ENCODE data around the gene SNCB. TPM values are rescaled to one million over a fixed set of nuclear protein-coding genes. Genes with fewer than 3 reads are reported as not detected.

The SNCB gene
- total and polyA plus RNA-seq, 2 of the 8 experiments (the other 6 are each of a cell fraction or from before 2014, with no cell fraction given): 4.2 to 5.9 TPM

- Histone ChIP-seq H2AFZ (ENCODE audit: low read length) (peak overlapping the region; percentile 67), H2BK15ac (ENCODE audit: low read length) (peak overlapping the region; percentile 100), H3K27ac (ENCODE audit: low read depth, low read length) (no peak overlapping the region), H2BK5ac (ENCODE audit: low read depth, low read length) (no peak overlapping the region), H3K4me3 (ENCODE audit: extremely low read depth in 1 of 4, insufficient read depth in 2 of 4, low read depth in 3 of 4, low read length in 4 of 4) (no peak overlapping the region), H2BK12ac (ENCODE audit: low read depth, low read length) (peak overlapping the region; percentile 94; the same call in 1 of the 2 replicates), H3K4me2 (ENCODE audit: insufficient read depth in 1 of 2, low read depth in 2 of 2, low read length in 2 of 2) (no peak overlapping the region), H2AK5ac (ENCODE audit: low read depth, low read length) (no peak overlapping the region), H3K23me2 (ENCODE audit: low read depth, low read length) (no peaks in the 10 kb centered on the region), H2BK120ac (replicated peaks; ENCODE audit: low read depth, low read length) (no peak overlapping the region), H3K79me1 (ENCODE audit: low read depth, low read length) (no peaks in the 10 kb centered on the region), H2BK20ac (ENCODE audit: low read length) (peak overlapping the region; percentile 48; the same call in 1 of the 2 replicates), H3K79me2 (ENCODE audit: control insufficient read depth in 1 of 2, insufficient read depth in 2 of 2, low read length in 2 of 2) (no peaks in the 10 kb centered on the region), H3K18ac (ENCODE audit: extremely low read depth, low read length) (peak overlapping the region; percentile 78), H3K4ac (replicated peaks; ENCODE audit: insufficient read length, low read depth, low read length) (no peak overlapping the region), H3K36me3 (ENCODE audit: control insufficient read depth in 2 of 4, insufficient read depth in 4 of 4, low read length in 3 of 4) (no peaks in the 10 kb centered on the region), H3K9ac (replicated peaks in 1 of 4; ENCODE audit: extremely low read depth in 1 of 4, low read depth in 3 of 4, low read length in 3 of 4) (no peak overlapping the region), H3K9me3 (ENCODE audit: insufficient read depth in 2 of 2, low read depth in 1 of 2, low read length in 1 of 2) (no peaks in the 10 kb centered on the region), H3K23ac (ENCODE audit: insufficient read length) (no peak overlapping the region), H4K91ac (replicated peaks; ENCODE audit: insufficient read length, low read length) (peak overlapping the region; percentile 84), H3K4me1 (replicated peaks in 1 of 4; ENCODE audit: control insufficient read depth in 3 of 4, insufficient read depth in 4 of 4, low read length in 3 of 4) (peaks cover 0 to 2% (median under 1%) of the 10 kb centered on the region in 4 experiments; a peak in 2 of 7 replicates), H3K14ac (ENCODE audit: insufficient read length) (no peak overlapping the region), H3K56ac (replicated peaks; ENCODE audit: insufficient read length, low read depth, low read length) (no peak overlapping the region), H3K27me3 (replicated peaks in 1 of 4; ENCODE audit: control insufficient read depth in 3 of 4, extremely low read depth in 1 of 4, insufficient read depth in 3 of 4, low read length in 3 of 4) (peaks cover 0 to 2% (median 0%) of the 10 kb centered on the region in 4 experiments; a peak in 1 of 7 replicates), H4K5ac (ENCODE audit: insufficient read length, low read depth, low read length) (peak overlapping the region; percentile 19), H4K8ac (ENCODE audit: extremely low read depth, insufficient read depth, low read length) (no peak overlapping the region; the same call in 1 of the 2 replicates), H4K20me1 (replicated peaks in 1 of 2; ENCODE audit: control insufficient read depth in 1 of 2, insufficient read depth in 2 of 2, low read length in 2 of 2) (no peaks in the 10 kb centered on the region)
- POLR2A ChIA-PET (ENCODE audit: partially characterized antibody): interaction anchor here (1.0 to 1.4 kb wide), 2 partner anchors 36 to 38 kb away, joined by 3 to 4 read pairs; partner anchors contain the start of gene RNF44
- 48% methylated on average over 17 of the region's 18 CpGs; no CpG with 5 or more reads in 1 of the 2 experiments for WGBS, 2 experiments (ENCODE audit: extremely low coverage in 1 of 2, insufficient coverage in 1 of 2, insufficient read length in 1 of 2, insufficient replicate concordance in 2 of 2, low coverage in 1 of 2, low lambda C conversion rate in 2 of 2, missing lambda C conversion rate in 1 of 2)
- CTCF ChIA-PET (ENCODE audit: partially characterized antibody): interaction anchor here (0.6 to 3.5 kb wide), 32 partner anchors 10 to 1065 kb away, joined by 3 to 18 read pairs (median 4); partner anchors contain the start of genes CDHR2, EIF4E1B and SNCB
- FAIRE-seq (no peak), DNase-seq (ENCODE audit: low read depth in 1 of 2, low spot score in 2 of 2) (peak in 1 of 2 experiments; percentile 96)
- TF ChIP-seq SUZ12 (IDR thresholded peaks at IDR 0.05; ENCODE audit: low read length) (no peak), SAP30 (IDR thresholded peaks at IDR 0.05; ENCODE audit: insufficient read depth, insufficient replicate concordance, low read length) (no peak), RAD21 (IDR thresholded peaks at IDR 0.05 in 1 of 2, conservative IDR thresholded peaks at IDR 0.05 in 1 of 2; ENCODE audit: low read depth in 2 of 2, low read length in 2 of 2) (peak; percentile 85), NRF1 (IDR thresholded peaks at IDR 0.05; ENCODE audit: low read depth, low read length) (no peak), CHD2 (IDR thresholded peaks at IDR 0.05; ENCODE audit: low read length) (no peak), GABPA (IDR thresholded peaks at IDR 0.05; ENCODE audit: borderline replicate concordance, insufficient read depth, low read length) (peak; percentile 45; the same call in 1 of the 2 replicates)
- TF ChIP-seq, protein P1, sequence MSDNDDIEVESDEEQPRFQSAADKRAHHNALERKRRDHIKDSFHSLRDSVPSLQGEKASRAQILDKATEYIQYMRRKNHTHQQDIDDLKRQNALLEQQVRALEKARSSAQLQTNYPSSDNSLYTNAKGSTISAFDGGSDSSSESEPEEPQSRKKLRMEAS (IDR thresholded peaks at IDR 0.05): no peak
- TF ChIP-seq, protein P2, sequence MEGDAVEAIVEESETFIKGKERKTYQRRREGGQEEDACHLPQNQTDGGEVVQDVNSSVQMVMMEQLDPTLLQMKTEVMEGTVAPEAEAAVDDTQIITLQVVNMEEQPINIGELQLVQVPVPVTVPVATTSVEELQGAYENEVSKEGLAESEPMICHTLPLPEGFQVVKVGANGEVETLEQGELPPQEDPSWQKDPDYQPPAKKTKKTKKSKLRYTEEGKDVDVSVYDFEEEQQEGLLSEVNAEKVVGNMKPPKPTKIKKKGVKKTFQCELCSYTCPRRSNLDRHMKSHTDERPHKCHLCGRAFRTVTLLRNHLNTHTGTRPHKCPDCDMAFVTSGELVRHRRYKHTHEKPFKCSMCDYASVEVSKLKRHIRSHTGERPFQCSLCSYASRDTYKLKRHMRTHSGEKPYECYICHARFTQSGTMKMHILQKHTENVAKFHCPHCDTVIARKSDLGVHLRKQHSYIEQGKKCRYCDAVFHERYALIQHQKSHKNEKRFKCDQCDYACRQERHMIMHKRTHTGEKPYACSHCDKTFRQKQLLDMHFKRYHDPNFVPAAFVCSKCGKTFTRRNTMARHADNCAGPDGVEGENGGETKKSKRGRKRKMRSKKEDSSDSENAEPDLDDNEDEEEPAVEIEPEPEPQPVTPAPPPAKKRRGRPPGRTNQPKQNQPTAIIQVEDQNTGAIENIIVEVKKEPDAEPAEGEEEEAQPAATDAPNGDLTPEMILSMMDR (IDR thresholded peaks at IDR 0.05; ENCODE audit: control extremely low read depth in 1 of 3, insufficient read depth in 1 of 3, low read depth in 1 of 3, low read length in 3 of 3): peak in 2 of 3 experiments; percentile 88 to 90; a peak in 3 of 4 replicates
These were observed 56.6 kb downstream of the SNCB start for GRCh38 chr5:176573564-176574296.
